CMK (cell line): ENCODE measurements around the gene TXNDC8.
"Not testable (repeated sequence)": the region's sequence is repeated elsewhere in the genome, so short reads cannot be mapped to it uniquely, and the experiment has no call there.

Experiments
- DNase-seq: peaks from one replicate; pipeline ENCODE4 v3.0.0-alpha.2; 2010; ENCODE audit warnings: low read depth

Gene TXNDC8

GRCh38 chr9:110327716-110328115, 9.9 kb downstream of the TXNDC8 start:
- DNase-seq, result no peak

GRCh38 chr9:110323818-110324217, 13.8 kb downstream of the TXNDC8 start:
- DNase-seq, result no peak

GRCh38 chr9:110320651-110321445, 16.8 kb downstream of the TXNDC8 start:
- DNase-seq, result no peak

GRCh38 chr9:110319781-110320492, 17.7 kb downstream of the TXNDC8 start:
- DNase-seq, result no peak

- DNase-seq, result no peak
Measured at GRCh38 chr9:110317911-110318310, 19.8 kb downstream of the TXNDC8 start.

- DNase-seq, result no peak
Measured at GRCh38 chr9:110316261-110317075, 21.2 kb downstream of the TXNDC8 start.

- DNase-seq, result not testable (repeated sequence)
Measured at GRCh38 chr9:110311978-110312377, 25.7 kb downstream of the TXNDC8 start.

GRCh38 chr9:110309681-110310080, 28.0 kb downstream of the TXNDC8 start:
- no peak for DNase-seq

GRCh38 chr9:110308633-110309038, 29.0 kb downstream of the TXNDC8 start:
- no peak for DNase-seq

- no peak for DNase-seq
Measured at GRCh38 chr9:110307191-110307590, 30.5 kb downstream of the TXNDC8 start.

GRCh38 chr9:110303133-110303532, 34.5 kb downstream of the TXNDC8 start:
- no peak for DNase-seq

- DNase-seq, result no peak
Measured at GRCh38 chr9:110298043-110298605, 39.5 kb downstream of the TXNDC8 start.

- DNase-seq, result no peak
Measured at GRCh38 chr9:110293248-110293647, 44.4 kb downstream of the TXNDC8 start.

- no peak for DNase-seq
Measured at GRCh38 chr9:110291921-110292557, 45.6 kb downstream of the TXNDC8 start.

- DNase-seq, result no peak
Measured at GRCh38 chr9:110290001-110290400, 47.7 kb downstream of the TXNDC8 start.

- DNase-seq, result no peak
Measured at GRCh38 chr9:110288503-110288902, 49.2 kb downstream of the TXNDC8 start.

GRCh38 chr9:110287289-110287680, 50.4 kb downstream of the TXNDC8 start:
- no peak for DNase-seq

- no peak for DNase-seq
Measured at GRCh38 chr9:110284211-110284844, 53.3 kb downstream of the TXNDC8 start.

GRCh38 chr9:110283751-110284150, 53.9 kb downstream of the TXNDC8 start:
- no peak for DNase-seq

- no peak for DNase-seq
Measured at GRCh38 chr9:110282739-110283081, 55.0 kb downstream of the TXNDC8 start.

- DNase-seq, result no peak
Measured at GRCh38 chr9:110282018-110282738, 55.5 kb downstream of the TXNDC8 start.
